HL-60/S4 (cell line): ENCODE data around the gene SORT1.
"Not testable (repeated sequence)": the region's sequence is repeated elsewhere in the genome, so short reads cannot be mapped to it uniquely, and the experiment has no call there.

Experiments used
- in situ Hi-C: fragments of 300-500 bp; cut with MboI; formaldehyde crosslinking; loops from 2 replicates; pipeline ENCODE4 v1.14.3; 2022; ENCODE audit warnings: low sequenced_read_pairs

The SORT1 gene

GRCh38 chr1:109398343-109399225, 866 bp upstream of the SORT1 start:
- in situ Hi-C loops = no loop called here

- in situ Hi-C loops = no loop called here
Observed at GRCh38 chr1:109396871-109397580, 692 bp downstream of the SORT1 start.

- in situ Hi-C loops = no loop called here
Observed at GRCh38 chr1:109396513-109396839, 1.2 kb downstream of the SORT1 start.

GRCh38 chr1:109395602-109396512, 1.9 kb downstream of the SORT1 start:
- in situ Hi-C loops = no loop called here

GRCh38 chr1:109395282-109395599, 2.5 kb downstream of the SORT1 start:
- in situ Hi-C loops = not testable (repeated sequence)

GRCh38 chr1:109394591-109395281, 3.0 kb downstream of the SORT1 start:
- in situ Hi-C loops = no loop called here

- in situ Hi-C loops = no loop called here
Observed at GRCh38 chr1:109393617-109394233, 4.0 kb downstream of the SORT1 start.

- in situ Hi-C loops = no loop called here
Observed at GRCh38 chr1:109392788-109393616, 4.7 kb downstream of the SORT1 start.

GRCh38 chr1:109392037-109392787, 5.5 kb downstream of the SORT1 start:
- in situ Hi-C loops = no loop called here

- in situ Hi-C loops = no loop called here
Observed at GRCh38 chr1:109391626-109392025, 6.1 kb downstream of the SORT1 start.

GRCh38 chr1:109391157-109391556, 6.6 kb downstream of the SORT1 start:
- in situ Hi-C loops = no loop called here

- in situ Hi-C loops = no loop called here
Observed at GRCh38 chr1:109389638-109390341, 7.9 kb downstream of the SORT1 start.

GRCh38 chr1:109388884-109389637, 8.7 kb downstream of the SORT1 start:
- in situ Hi-C loops = no loop called here

- in situ Hi-C loops = no loop called here
Observed at GRCh38 chr1:109388208-109388711, 9.5 kb downstream of the SORT1 start.

- in situ Hi-C loops = no loop called here
Observed at GRCh38 chr1:109386054-109386717, 11.5 kb downstream of the SORT1 start.

GRCh38 chr1:109385417-109385816, 12.3 kb downstream of the SORT1 start:
- in situ Hi-C loops = no loop called here

- in situ Hi-C loops = no loop called here
Observed at GRCh38 chr1:109383854-109384253, 13.9 kb downstream of the SORT1 start.
